ENCODE results near the gene DPP9.

GRCh38 chr19:4720037-4720700 is 3.5 kb downstream of the DPP9 start:
- TF ChIP-seq, protein P1, sequence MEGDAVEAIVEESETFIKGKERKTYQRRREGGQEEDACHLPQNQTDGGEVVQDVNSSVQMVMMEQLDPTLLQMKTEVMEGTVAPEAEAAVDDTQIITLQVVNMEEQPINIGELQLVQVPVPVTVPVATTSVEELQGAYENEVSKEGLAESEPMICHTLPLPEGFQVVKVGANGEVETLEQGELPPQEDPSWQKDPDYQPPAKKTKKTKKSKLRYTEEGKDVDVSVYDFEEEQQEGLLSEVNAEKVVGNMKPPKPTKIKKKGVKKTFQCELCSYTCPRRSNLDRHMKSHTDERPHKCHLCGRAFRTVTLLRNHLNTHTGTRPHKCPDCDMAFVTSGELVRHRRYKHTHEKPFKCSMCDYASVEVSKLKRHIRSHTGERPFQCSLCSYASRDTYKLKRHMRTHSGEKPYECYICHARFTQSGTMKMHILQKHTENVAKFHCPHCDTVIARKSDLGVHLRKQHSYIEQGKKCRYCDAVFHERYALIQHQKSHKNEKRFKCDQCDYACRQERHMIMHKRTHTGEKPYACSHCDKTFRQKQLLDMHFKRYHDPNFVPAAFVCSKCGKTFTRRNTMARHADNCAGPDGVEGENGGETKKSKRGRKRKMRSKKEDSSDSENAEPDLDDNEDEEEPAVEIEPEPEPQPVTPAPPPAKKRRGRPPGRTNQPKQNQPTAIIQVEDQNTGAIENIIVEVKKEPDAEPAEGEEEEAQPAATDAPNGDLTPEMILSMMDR (IDR thresholded peaks at IDR 0.05), result no peak
- TF ChIP-seq POLR2A (IDR thresholded peaks at IDR 0.05), result no peak

Data from gastroesophageal sphincter (tissue), 3 donors.